NB4 (cell line): ENCODE results near the gene KRT3.

Experiments used
- DNase-seq: peaks from one replicate; pipeline ENCODE4 v3.0.0; 2010; ENCODE audit warnings: low read depth
- H3K4me3 ChIP-seq: one replicate; pipeline ENCODE4 v1.5.1; 2011; ENCODE audit warnings: mild to moderate bottlenecking, low read depth, low read length, moderate library complexity
- MYC ChIP-seq: IDR thresholded peaks from 2 replicates; pipeline ENCODE4 v1.6.1; 2011; ENCODE audit warnings: low read depth, low read length
- POLR2A ChIP-seq: IDR thresholded peaks from 2 replicates; pipeline ENCODE4 v1.6.1; 2011; ENCODE audit warnings: mild to moderate bottlenecking; ENCODE audit not compliant: insufficient read length; ENCODE audit errors: extremely low read depth
- TF ChIP-seq, protein P1 (sequence below): IDR thresholded peaks from one replicate; pipeline ENCODE4 v1.5.1; 2012; ENCODE audit warnings: low read depth, low read length
- TF ChIP-seq, protein P2 (sequence below): IDR thresholded peaks from 2 replicates; pipeline ENCODE4 v1.6.1; 2011; ENCODE audit warnings: low read depth, low read length

KRT3 gene

DNA sequence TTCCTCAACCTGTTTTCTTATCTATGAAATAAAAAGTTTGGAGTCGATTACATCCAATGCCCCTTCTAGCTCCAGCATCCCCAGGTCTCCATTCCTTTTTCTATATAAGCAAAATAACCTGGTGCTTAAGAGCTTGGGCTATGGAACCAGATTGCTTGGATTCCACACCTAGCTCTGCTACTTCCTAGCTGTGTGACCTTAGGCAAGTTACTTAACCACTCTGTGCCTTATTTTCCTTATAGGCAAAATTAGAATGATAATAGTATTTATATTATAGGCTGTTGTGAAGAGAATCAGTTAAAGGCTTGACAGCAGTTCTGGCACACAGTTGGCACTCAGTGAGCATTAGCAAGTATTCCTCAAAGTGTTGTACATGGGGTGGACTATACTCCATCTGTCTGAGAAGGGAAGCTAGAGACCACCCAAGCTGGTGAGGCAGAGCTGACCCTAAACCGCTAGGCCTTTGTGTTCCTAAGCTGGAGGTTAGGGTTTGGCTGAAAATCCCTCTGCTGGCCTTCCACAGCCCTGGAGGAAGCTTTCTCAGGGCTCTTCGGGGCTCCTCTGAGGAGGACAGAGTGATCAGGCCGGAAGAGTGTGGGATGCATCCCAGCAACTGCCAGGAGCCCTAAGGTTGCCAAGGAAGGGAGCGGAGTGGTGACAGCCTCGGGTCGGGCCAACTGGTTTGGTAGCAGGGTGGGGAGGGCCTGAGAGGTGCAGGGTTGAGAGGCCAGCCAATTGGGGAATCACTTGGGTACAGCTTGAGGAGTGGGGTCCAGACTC, 24.0 kb upstream of the KRT3 start:
- TF ChIP-seq POLR2A (no peak), MYC (no peak)
- TF ChIP-seq, protein P1, sequence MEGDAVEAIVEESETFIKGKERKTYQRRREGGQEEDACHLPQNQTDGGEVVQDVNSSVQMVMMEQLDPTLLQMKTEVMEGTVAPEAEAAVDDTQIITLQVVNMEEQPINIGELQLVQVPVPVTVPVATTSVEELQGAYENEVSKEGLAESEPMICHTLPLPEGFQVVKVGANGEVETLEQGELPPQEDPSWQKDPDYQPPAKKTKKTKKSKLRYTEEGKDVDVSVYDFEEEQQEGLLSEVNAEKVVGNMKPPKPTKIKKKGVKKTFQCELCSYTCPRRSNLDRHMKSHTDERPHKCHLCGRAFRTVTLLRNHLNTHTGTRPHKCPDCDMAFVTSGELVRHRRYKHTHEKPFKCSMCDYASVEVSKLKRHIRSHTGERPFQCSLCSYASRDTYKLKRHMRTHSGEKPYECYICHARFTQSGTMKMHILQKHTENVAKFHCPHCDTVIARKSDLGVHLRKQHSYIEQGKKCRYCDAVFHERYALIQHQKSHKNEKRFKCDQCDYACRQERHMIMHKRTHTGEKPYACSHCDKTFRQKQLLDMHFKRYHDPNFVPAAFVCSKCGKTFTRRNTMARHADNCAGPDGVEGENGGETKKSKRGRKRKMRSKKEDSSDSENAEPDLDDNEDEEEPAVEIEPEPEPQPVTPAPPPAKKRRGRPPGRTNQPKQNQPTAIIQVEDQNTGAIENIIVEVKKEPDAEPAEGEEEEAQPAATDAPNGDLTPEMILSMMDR, result no peak
- TF ChIP-seq, protein P2, sequence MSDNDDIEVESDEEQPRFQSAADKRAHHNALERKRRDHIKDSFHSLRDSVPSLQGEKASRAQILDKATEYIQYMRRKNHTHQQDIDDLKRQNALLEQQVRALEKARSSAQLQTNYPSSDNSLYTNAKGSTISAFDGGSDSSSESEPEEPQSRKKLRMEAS, result no peak
- H3K4me3 ChIP-seq, result no peak overlapping the region
- no peak for DNase-seq

DNA sequence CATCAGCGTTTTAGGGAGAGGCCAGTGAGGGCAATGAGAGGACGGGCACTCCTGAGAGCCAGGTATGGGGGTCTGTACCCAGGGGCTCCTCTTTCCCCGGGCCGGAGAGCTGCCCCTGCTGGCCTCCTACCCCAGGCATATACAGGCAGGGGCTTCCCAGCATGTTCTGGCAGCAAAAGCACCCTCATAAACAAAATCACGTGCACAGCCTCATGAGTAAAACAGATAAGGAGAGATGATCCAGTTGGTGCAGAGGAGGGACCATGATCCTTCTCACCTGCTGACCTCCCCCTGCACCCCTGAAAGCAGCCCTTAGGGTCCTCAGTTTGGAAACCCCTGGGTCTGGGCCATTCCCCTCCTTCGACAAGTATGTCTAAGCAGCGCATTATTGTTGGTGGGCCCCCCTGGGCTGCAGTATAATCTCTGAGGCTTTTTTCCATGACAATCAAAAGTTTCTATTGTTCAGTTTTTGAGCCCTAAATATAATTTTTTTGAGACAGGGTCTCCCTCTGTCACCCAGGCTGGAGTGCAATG, 23.0 kb upstream of the KRT3 start:
- no peak overlapping the region for H3K4me3 ChIP-seq
- TF ChIP-seq MYC, result no peak
- TF ChIP-seq, protein P1, result no peak
- TF ChIP-seq POLR2A, result no peak
- TF ChIP-seq, protein P2, result no peak
- no peak for DNase-seq

GRCh38 chr12:52818388-52818787, 22.5 kb upstream of the KRT3 start:
- no peak for TF ChIP-seq POLR2A
- TF ChIP-seq MYC, result no peak
- TF ChIP-seq, protein P1, result no peak
- TF ChIP-seq, protein P2, result no peak
- DNase-seq, result no peak
- no peak overlapping the region for H3K4me3 ChIP-seq

- H3K4me3 ChIP-seq, result no peak overlapping the region
- no peak for DNase-seq
- TF ChIP-seq, protein P1, result no peak
- no peak for TF ChIP-seq MYC
Measured at GRCh38 chr12:52817699-52818238, 21.9 kb upstream of the KRT3 start.

DNA sequence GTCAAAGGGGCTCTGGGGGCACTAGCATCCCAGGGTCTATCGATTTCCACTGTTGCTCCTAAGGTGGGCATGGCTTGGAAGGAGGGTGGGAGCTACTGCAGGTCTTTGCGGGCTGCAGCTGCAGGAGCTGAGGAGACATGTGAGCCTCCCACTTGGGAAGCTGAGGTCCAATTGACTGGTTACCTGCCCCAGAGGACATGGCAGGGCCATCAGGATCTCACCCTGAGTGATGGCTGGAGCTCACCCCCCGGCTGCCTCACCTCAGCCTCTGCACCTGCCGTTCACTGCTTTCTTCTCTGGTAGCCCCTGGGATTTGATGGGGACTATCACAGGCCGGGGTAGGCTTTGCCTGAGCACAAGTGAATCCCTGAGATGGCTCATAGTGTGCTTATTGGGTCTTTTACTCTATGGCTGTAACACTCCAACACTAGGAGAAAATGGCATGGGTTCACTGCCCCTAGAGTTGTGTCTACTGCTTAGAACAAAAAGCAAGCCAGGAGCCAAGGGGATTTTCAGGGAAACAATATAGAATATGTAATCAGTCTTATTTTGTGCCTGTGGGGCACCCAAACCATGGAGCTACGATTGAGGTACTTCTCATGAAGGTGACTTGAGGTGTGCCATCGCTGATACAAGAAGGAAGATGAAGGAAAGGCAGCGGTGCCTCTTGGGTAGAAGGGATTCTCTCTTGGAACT, 21.2 kb upstream of the KRT3 start:
- no peak for DNase-seq
- TF ChIP-seq, protein P2, result no peak
- no peak for TF ChIP-seq POLR2A
- TF ChIP-seq MYC, result no peak
- TF ChIP-seq, protein P1, result no peak
- H3K4me3 ChIP-seq, result no peak overlapping the region
